HCT116 (cell line): ENCODE data around the gene LACTB.

Experiments
- CEBPB ChIP-seq: IDR thresholded peaks from 2 replicates; pipeline ENCODE4 v1.6.1; 2012; ENCODE audit warnings: low read depth
- TF ChIP-seq, protein P1 (sequence below), 3 experiments: fragments of 200-600 bp in 1 of 3; sonication (generic) in 1 of 3; IDR thresholded peaks in 2 of 3; conservative IDR thresholded peaks in 1 of 3; 2 replicates each; pipeline ENCODE4 v1.5.1; 2012 to 2017; ENCODE audit warnings: low read depth in 2 of 3, low read length in 2 of 3, antibody characterized with exemption in 1 of 3, borderline replicate concordance in 1 of 3, control low read depth in 1 of 3, mild to moderate bottlenecking in 1 of 3, mixed read lengths in 1 of 3, mixed run types in 1 of 3, moderate library complexity in 1 of 3; ENCODE audit not compliant: insufficient read depth in 1 of 3

DNA sequence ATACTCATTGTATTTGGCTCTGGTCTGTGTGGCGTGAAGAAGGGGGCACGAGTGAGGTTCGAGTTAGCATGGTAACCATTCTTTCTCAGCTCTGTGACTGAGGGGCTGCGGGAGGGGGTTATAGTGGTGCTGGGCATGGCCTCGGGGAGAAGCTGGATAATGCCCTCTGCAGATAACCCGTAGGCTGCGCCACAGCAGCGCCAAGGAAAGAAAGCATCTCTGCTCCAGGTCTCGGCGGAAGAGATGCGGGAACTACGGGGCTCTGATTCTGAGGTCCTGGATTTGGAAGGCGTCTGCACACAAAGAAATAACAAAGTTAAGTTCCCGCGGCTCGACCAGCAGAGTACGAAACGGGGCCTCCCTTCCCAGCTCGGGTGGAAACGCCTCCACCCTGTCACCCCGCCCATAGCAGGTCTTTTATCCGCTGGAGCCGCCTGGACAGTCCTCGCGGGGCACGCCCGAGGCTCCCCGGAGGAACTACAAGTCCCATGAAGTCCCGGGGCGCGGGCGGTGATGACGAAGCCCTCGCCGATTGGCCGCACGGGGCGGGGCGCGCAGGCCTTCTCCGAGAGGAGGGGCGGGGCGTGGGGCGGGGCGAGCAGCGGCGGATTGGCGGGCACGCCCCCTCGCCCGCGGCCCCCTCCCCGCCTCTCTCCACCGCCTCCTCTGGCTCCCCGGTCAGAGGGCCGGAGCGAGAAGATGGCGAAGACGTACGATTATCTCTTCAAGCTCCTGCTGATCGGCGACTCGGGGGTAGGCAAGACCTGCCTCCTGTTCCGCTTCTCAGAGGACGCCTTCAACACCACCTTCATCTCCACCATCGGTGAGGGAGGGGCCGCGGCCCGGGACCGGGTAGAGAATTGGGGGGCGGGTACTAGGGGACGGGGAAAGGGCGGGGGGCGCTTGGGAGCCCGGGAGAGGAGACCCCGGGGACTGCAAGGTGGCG is 67.5 kb downstream of the LACTB start, which contains the start of gene RAB8B:
- TF ChIP-seq, protein P1, sequence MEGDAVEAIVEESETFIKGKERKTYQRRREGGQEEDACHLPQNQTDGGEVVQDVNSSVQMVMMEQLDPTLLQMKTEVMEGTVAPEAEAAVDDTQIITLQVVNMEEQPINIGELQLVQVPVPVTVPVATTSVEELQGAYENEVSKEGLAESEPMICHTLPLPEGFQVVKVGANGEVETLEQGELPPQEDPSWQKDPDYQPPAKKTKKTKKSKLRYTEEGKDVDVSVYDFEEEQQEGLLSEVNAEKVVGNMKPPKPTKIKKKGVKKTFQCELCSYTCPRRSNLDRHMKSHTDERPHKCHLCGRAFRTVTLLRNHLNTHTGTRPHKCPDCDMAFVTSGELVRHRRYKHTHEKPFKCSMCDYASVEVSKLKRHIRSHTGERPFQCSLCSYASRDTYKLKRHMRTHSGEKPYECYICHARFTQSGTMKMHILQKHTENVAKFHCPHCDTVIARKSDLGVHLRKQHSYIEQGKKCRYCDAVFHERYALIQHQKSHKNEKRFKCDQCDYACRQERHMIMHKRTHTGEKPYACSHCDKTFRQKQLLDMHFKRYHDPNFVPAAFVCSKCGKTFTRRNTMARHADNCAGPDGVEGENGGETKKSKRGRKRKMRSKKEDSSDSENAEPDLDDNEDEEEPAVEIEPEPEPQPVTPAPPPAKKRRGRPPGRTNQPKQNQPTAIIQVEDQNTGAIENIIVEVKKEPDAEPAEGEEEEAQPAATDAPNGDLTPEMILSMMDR (IDR thresholded peaks at IDR 0.05 in 2 of 3, conservative IDR thresholded peaks at IDR 0.05 in 1 of 3; ENCODE audit: borderline replicate concordance in 1 of 3, insufficient read depth in 1 of 3, low read depth in 2 of 3, low read length in 2 of 3): no peak
- no peak for TF ChIP-seq CEBPB
